ENCODE data around the gene SNRK.

GRCh38 chr3:43365601-43366305 lies 79.4 kb downstream of the SNRK start:
- TF ChIP-seq, protein P1, sequence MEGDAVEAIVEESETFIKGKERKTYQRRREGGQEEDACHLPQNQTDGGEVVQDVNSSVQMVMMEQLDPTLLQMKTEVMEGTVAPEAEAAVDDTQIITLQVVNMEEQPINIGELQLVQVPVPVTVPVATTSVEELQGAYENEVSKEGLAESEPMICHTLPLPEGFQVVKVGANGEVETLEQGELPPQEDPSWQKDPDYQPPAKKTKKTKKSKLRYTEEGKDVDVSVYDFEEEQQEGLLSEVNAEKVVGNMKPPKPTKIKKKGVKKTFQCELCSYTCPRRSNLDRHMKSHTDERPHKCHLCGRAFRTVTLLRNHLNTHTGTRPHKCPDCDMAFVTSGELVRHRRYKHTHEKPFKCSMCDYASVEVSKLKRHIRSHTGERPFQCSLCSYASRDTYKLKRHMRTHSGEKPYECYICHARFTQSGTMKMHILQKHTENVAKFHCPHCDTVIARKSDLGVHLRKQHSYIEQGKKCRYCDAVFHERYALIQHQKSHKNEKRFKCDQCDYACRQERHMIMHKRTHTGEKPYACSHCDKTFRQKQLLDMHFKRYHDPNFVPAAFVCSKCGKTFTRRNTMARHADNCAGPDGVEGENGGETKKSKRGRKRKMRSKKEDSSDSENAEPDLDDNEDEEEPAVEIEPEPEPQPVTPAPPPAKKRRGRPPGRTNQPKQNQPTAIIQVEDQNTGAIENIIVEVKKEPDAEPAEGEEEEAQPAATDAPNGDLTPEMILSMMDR (conservative IDR thresholded peaks at IDR 0.05; ENCODE audit: low read depth, low read length): no peak
- no peak for TF ChIP-seq EZH2 (IDR thresholded peaks at IDR 0.05; ENCODE audit: borderline replicate concordance, low read depth, low read length, poor library complexity, severe bottlenecking)

Measured in A673 (cell line).